IMR-90 (cell line): ENCODE data around the gene SEMA4D. TPM values are rescaled to one million over a fixed set of nuclear protein-coding genes. Genes with fewer than 3 reads are reported as not detected.

Source experiments
- ATAC-seq: fragments of 200-7000 bp; cut with Tn5 transposase; 2 replicates; pipeline ENCODE4 v1.9.1; 2020; ENCODE audit warnings: low read depth, mild to moderate bottlenecking, moderate library complexity
- BruUV-seq: library from RNA; stranded (reverse); fragments of 400-500 nt; replicated peaks from 2 replicates; lab custom pipeline; 2021; lab: Mats Ljungman, UMichigan
- CTCF ChIA-PET: fragments of 300-600 bp; formaldehyde crosslinking; extraction: SDS; loops from one replicate; lab custom pipeline; 2021; ENCODE audit warnings: antibody characterized with exemption; lab: Yijun Ruan, JAX
- POLR2A ChIA-PET: fragments of 300-600 bp; sonication (Branson Sonifier 250); formaldehyde crosslinking; loops from one replicate; lab custom pipeline; 2022; ENCODE audit warnings: antibody characterized with exemption; ENCODE audit not compliant: unreplicated experiment; lab: Charles Lee
- DNase-seq: peaks from one replicate; pipeline ENCODE4 v3.0.0; 2013
- H2AFZ ChIP-seq: replicated peaks from 2 replicates; pipeline ENCODE3; 2013; ENCODE audit warnings: low read length, mild to moderate bottlenecking; ENCODE audit not compliant: poor library complexity
- H2AK5ac ChIP-seq: 2 replicates; pipeline ENCODE4 v1.6.1; 2013; ENCODE audit warnings: low read depth, low read length, inconsistent platforms
- H2AK9ac ChIP-seq: replicated peaks from 2 replicates; pipeline ENCODE3; 2013; ENCODE audit warnings: mild to moderate bottlenecking, low read depth, low read length, moderate library complexity; ENCODE audit not compliant: poor library complexity
- H2BK120ac ChIP-seq: 2 replicates; pipeline ENCODE4 v1.6.1; 2013; ENCODE audit warnings: low read depth, low read length, inconsistent platforms
- H2BK15ac ChIP-seq: 3 replicates; pipeline ENCODE4 v1.6.1; 2013; ENCODE audit warnings: low read depth, low read length, inconsistent platforms
- H2BK20ac ChIP-seq: 2 replicates; pipeline ENCODE4 v1.6.1; 2013; ENCODE audit warnings: low read depth, mild to moderate bottlenecking, inconsistent platforms, low read length, moderate library complexity
- H2BK5ac ChIP-seq: 2 replicates; pipeline ENCODE4 v1.6.1; 2013; ENCODE audit warnings: mild to moderate bottlenecking, low read depth, low read length, inconsistent platforms; ENCODE audit not compliant: poor library complexity, severe bottlenecking
- H3K14ac ChIP-seq: replicated peaks from 2 replicates; pipeline ENCODE4 v1.6.1; 2013; ENCODE audit warnings: low read depth, low read length, inconsistent platforms
- H3K18ac ChIP-seq: 2 replicates; pipeline ENCODE4 v1.6.1; 2013; ENCODE audit warnings: low read depth, low read length, control low read depth
- H3K23ac ChIP-seq: 2 replicates; pipeline ENCODE4 v1.6.1; 2013; ENCODE audit warnings: low read depth, low read length, inconsistent platforms
- H3K27ac ChIP-seq: 2 replicates; pipeline ENCODE4 v1.5.1; 2013; ENCODE audit warnings: mild to moderate bottlenecking, control low read depth, low read length; ENCODE audit not compliant: insufficient read depth
- H3K27me3 ChIP-seq: 2 replicates; pipeline ENCODE4 v1.6.1; 2013; ENCODE audit warnings: low read length; ENCODE audit not compliant: control insufficient read depth, insufficient read depth
- H3K36me3 ChIP-seq: 2 replicates; pipeline ENCODE4 v1.6.1; 2013; ENCODE audit warnings: low read length, mixed read lengths; ENCODE audit not compliant: control insufficient read depth, insufficient read depth
- H3K4ac ChIP-seq: 2 replicates; pipeline ENCODE4 v1.6.1; 2013; ENCODE audit warnings: low read depth, low read length, inconsistent platforms
- H3K4me1 ChIP-seq: 2 replicates; pipeline ENCODE4 v1.6.1; 2013; ENCODE audit warnings: low read length, mixed read lengths; ENCODE audit not compliant: control insufficient read depth, insufficient read depth
- H3K4me2 ChIP-seq: 2 replicates; pipeline ENCODE4 v1.6.1; 2013; ENCODE audit warnings: low read depth, mild to moderate bottlenecking, control low read depth, low read length, moderate library complexity
- H3K4me3 ChIP-seq: 2 replicates; pipeline ENCODE4 v1.5.1; 2013; ENCODE audit warnings: low read depth, mild to moderate bottlenecking, control low read depth, low read length, moderate library complexity; ENCODE audit not compliant: insufficient read depth
- H3K56ac ChIP-seq: 2 replicates; pipeline ENCODE4 v1.6.1; 2013; ENCODE audit warnings: low read length, inconsistent platforms; ENCODE audit not compliant: insufficient read depth; ENCODE audit errors: extremely low read depth
- H3K79me1 ChIP-seq, 2 experiments: 2 replicates each; pipeline ENCODE4 v1.6.1; 2013; ENCODE audit warnings: low read length in 2 of 2, inconsistent platforms in 1 of 2, low read depth in 1 of 2
- H3K9ac ChIP-seq: 2 replicates; pipeline ENCODE4 v1.6.1; 2013; ENCODE audit warnings: low read depth, low read length, control low read depth
- H3K9me1 ChIP-seq: 2 replicates; pipeline ENCODE4 v1.6.1; 2013; ENCODE audit warnings: low read length, inconsistent platforms; ENCODE audit not compliant: insufficient read depth
- H3K9me3 ChIP-seq: 2 replicates; pipeline ENCODE4 v1.6.1; 2013; ENCODE audit warnings: low read length; ENCODE audit not compliant: control insufficient read depth, insufficient read depth
- H4K20me1 ChIP-seq: 2 replicates; pipeline ENCODE4 v1.6.1; 2013; ENCODE audit warnings: low read length, inconsistent platforms; ENCODE audit not compliant: insufficient read depth
- H4K5ac ChIP-seq: 2 replicates; pipeline ENCODE4 v1.6.1; 2013; ENCODE audit warnings: mild to moderate bottlenecking, low read depth, low read length, control low read depth
- H4K8ac ChIP-seq, 2 experiments: 2 replicates each; pipeline ENCODE4 v1.6.1; 2013; ENCODE audit warnings: low read depth in 2 of 2, low read length in 2 of 2, control low read depth in 1 of 2, inconsistent platforms in 1 of 2
- H4K91ac ChIP-seq: 2 replicates; pipeline ENCODE4 v1.6.1; 2013; ENCODE audit warnings: low read depth, low read length, inconsistent platforms; ENCODE audit not compliant: insufficient read depth
- BHLHE40 ChIP-seq: fragments of 150-350 bp; IDR thresholded peaks from 2 replicates; pipeline ENCODE4 v1.6.1; 2016; ENCODE audit warnings: mild to moderate bottlenecking, low read depth, low read length
- CEBPB ChIP-seq: IDR thresholded peaks from 2 replicates; pipeline ENCODE4 v1.6.1; 2012; ENCODE audit warnings: low read depth, low read length, improper control_type of control experiment
- CHD1 ChIP-seq: IDR thresholded peaks from 2 replicates; pipeline ENCODE4 v1.6.1; 2012; ENCODE audit warnings: low read depth, low read length, improper control_type of control experiment
- MAZ ChIP-seq: IDR thresholded peaks from 2 replicates; pipeline ENCODE4 v1.6.1; 2012; ENCODE audit warnings: low read depth, mild to moderate bottlenecking, low read length, improper control_type of control experiment, moderate library complexity, borderline replicate concordance
- MXI1 ChIP-seq: IDR thresholded peaks from 2 replicates; pipeline ENCODE4 v1.6.1; 2012; ENCODE audit warnings: low read depth, mild to moderate bottlenecking, low read length, moderate library complexity, borderline replicate concordance
- POLR2A ChIP-seq: IDR thresholded peaks from 2 replicates; pipeline ENCODE4 v1.6.1; 2012; ENCODE audit warnings: mild to moderate bottlenecking, low read depth, low read length
- RAD21 ChIP-seq: IDR thresholded peaks from 2 replicates; pipeline ENCODE4 v1.6.1; 2012; ENCODE audit warnings: low read length, improper control_type of control experiment
- SMC3 ChIP-seq: fragments of 150-350 bp; IDR thresholded peaks from 2 replicates; pipeline ENCODE4 v1.6.1; 2016; ENCODE audit warnings: low read depth, mild to moderate bottlenecking, antibody characterized with exemption, low read length, moderate library complexity
- WGBS, 2 experiments: methylation state at CpG; one replicate each; pipeline versions ENCODE4 v1.1.5 to v1.1.7; 2013; ENCODE audit warnings: missing lambda C conversion rate in 2 of 2; ENCODE audit not compliant: insufficient read length in 1 of 2; ENCODE audit errors: extremely low coverage in 2 of 2; 5-methylcytosine and 5-hydroxymethylcytosine counted together
- dilution Hi-C: fragments of 300-500 bp; cut with HindIII; formaldehyde crosslinking; loops from one replicate; pipeline ENCODE4 v1.14.3; 2018; ENCODE audit warnings: low sequenced_read_pairs; ENCODE audit not compliant: unreplicated experiment
- in situ Hi-C: fragments of 300-500 bp; cut with MboI; formaldehyde crosslinking; loops from 3 replicates; pipeline ENCODE4 v1.14.3; 2019; ENCODE audit warnings: low sequenced_read_pairs, inconsistent platforms, mixed read lengths
- intact Hi-C: fragments of 100-400 bp; cut with micrococcal nuclease; formaldehyde crosslinking; loops from 2 replicates; pipeline ENCODE4 v1.10.0; 2022
- polyA plus RNA-seq, 3 experiments: library from polyadenylated mRNA; depleted of rRNA; stranded (reverse); fragments of >200 nt; gene quantifications; 2 replicates each; pipeline ENCODE4 v1.2.3, GENCODE V29; 2012; ENCODE audit warnings: low replicate concordance in 1 of 3
- total RNA-seq: library from RNA; depleted of rRNA; stranded (reverse); fragments of >200 nt; gene quantifications from 2 replicates; pipeline ENCODE4 v1.2.3, GENCODE V29; 2012
- TF ChIP-seq, protein P1 (sequence below): fragments of 150-350 bp; IDR thresholded peaks from 2 replicates; pipeline ENCODE4 v1.6.1; 2017; ENCODE audit warnings: mild to moderate bottlenecking, antibody characterized with exemption, low read length, low read depth

The SEMA4D gene
- total and polyA plus RNA-seq, 2 of the 4 experiments (the other 2 are of a cell fraction), result 0.90 to 1.5 TPM

DNA sequence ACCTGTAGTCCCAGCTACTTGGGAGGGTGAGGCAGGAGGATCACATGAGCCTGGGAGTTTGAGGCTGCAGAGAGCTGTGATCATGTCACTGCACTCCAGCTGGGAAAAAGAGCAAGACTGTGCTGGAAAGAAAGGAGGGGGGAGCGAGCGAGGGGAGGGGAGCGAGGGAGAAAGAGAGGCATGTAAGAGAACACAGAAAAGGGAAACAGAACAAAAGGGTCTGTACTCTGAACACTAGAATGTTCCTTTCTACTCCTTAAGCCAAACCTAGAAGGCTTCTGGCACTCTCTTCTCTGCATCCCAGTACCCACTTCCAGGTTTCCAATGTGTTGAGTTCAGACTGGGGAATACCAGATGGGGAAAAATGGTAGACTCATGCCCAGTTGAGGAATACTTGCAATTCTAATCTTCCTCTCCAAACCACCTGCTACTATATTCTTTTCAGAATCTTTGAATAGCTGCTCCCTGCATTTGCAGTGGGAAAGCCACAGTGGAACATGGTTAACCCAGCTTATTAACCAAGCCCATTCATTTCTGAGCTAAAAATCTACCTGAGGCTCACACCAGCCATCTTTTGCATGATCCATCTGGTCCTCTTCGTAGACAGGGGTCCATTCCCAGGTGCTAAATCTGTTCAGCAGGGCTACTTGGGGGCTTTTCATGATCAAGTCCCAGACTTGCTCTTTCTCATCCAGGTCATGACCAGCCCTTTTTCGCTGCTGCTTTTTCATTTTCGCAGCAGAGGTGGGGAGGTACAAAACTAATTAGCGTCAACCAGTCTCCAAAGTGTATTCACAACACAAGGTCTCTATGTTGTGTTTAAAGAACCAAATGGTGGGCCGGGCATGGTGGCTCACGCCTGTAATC lies 34.9 kb downstream of the SEMA4D start:
- H4K8ac ChIP-seq, result no peak overlapping the region
- no peak overlapping the region for H2BK5ac ChIP-seq
- H3K79me1 ChIP-seq, result 0 out of 4 replicates have a peak, but pooled peaks cover 0 to 2% of the 10 kb centered on the region in 2 experiments
- no peak overlapping the region for H3K4me3 ChIP-seq
- no peaks in the 10 kb centered on the region for H3K27me3 ChIP-seq
- 78% methylated on average over 1 of the region's 9 CpGs; no CpG with 5 or more reads in 1 of the 2 experiments for WGBS, 2 experiments
- H2BK20ac ChIP-seq, result no peak overlapping the region
- ChIA-PET POLR2A (no interaction called here), CTCF (no interaction called here)
- no peak overlapping the region for H3K14ac ChIP-seq
- H2BK120ac ChIP-seq, result no peak overlapping the region
- H3K4me2 ChIP-seq, result no peak overlapping the region
- no peak overlapping the region for H3K27ac ChIP-seq
- H2BK15ac ChIP-seq, result no peak overlapping the region
- no peak overlapping the region for H3K23ac ChIP-seq
- TF ChIP-seq CHD1 (no peak), POLR2A (no peak), SMC3 (no peak), BHLHE40 (no peak), CEBPB (no peak), MAZ (no peak), MXI1 (no peak), RAD21 (no peak)
- TF ChIP-seq, protein P1, sequence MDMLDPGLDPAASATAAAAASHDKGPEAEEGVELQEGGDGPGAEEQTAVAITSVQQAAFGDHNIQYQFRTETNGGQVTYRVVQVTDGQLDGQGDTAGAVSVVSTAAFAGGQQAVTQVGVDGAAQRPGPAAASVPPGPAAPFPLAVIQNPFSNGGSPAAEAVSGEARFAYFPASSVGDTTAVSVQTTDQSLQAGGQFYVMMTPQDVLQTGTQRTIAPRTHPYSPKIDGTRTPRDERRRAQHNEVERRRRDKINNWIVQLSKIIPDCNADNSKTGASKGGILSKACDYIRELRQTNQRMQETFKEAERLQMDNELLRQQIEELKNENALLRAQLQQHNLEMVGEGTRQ, result no peak
- H3K36me3 ChIP-seq, result no peaks in the 10 kb centered on the region
- H3K9me3 ChIP-seq, result no peaks in the 10 kb centered on the region
- in situ Hi-C loops, result no loop called here
- H2AK9ac ChIP-seq, result no peak overlapping the region
- DNase-seq, result no peak
- H2AK5ac ChIP-seq, result no peak overlapping the region
- no peak overlapping the region for H4K91ac ChIP-seq
- no peak overlapping the region for H2AFZ ChIP-seq
- dilution Hi-C loops, result no loop called here
- no peak overlapping the region for H3K56ac ChIP-seq
- peaks cover 6% of the 10 kb centered on the region; the same call in 1 of the 2 replicates for H3K4me1 ChIP-seq
- no peak overlapping the region for H3K9ac ChIP-seq
- no peak overlapping the region for H3K18ac ChIP-seq
- intact Hi-C loops, result no loop called here
- no peak for ATAC-seq
- no peak overlapping the region for H4K5ac ChIP-seq
- BruUV-seq, result no TSS peak
- H4K20me1 ChIP-seq, result peaks cover 2% of the 10 kb centered on the region; the same call in 1 of the 2 replicates
- H3K9me1 ChIP-seq, result 0 out of 2 replicates have a peak, but pooled peaks cover 3% of the 10 kb centered on the region
- H3K4ac ChIP-seq, result no peak overlapping the region
